Uterus (tissue), 4 donors: ENCODE measurements around the gene LCA5. TPM values are rescaled to one million over a fixed set of nuclear protein-coding genes. Genes with fewer than 3 reads are reported as not detected.

Experiments used
- DNase-seq, 2 donors: peaks; one replicate each; pipeline ENCODE4 v3.0.0-alpha.2; 2019 to 2020
- H3K27ac ChIP-seq, 2 donors: fragments of 200-600 bp; sonication (generic); 1 replicate in 1 of 2; 2 replicates in 1 of 2; pipeline ENCODE4 v1.5.1; 2016 to 2018
- H3K27me3 ChIP-seq, 2 donors: fragments of 200-600 bp; sonication (generic); one replicate each; pipeline ENCODE4 v1.5.1; 2018 to 2019; ENCODE audit warnings: control low read depth in 1 of 2
- H3K36me3 ChIP-seq, 2 donors: fragments of 200-600 bp; sonication (generic); one replicate each; pipeline ENCODE4 v1.5.1; 2019; ENCODE audit warnings: control low read depth in 1 of 2
- H3K4me1 ChIP-seq, 2 donors: fragments of 200-600 bp; sonication (generic); one replicate each; pipeline ENCODE4 v1.5.1; 2018 to 2019; ENCODE audit warnings: control low read depth in 1 of 2
- H3K4me3 ChIP-seq, 2 donors: fragments of 200-600 bp; sonication (generic); 1 replicate in 1 of 2; 2 replicates in 1 of 2; pipeline ENCODE4 v1.5.1; 2018 to 2019; ENCODE audit warnings: mild to moderate bottlenecking in 1 of 2
- H3K9me3 ChIP-seq, 2 donors: fragments of 200-600 bp; sonication (generic); one replicate each; pipeline ENCODE4 v1.5.1; 2019; ENCODE audit warnings: control low read depth in 1 of 2
- POLR2A ChIP-seq, 2 donors: fragments of 450-650 bp; IDR thresholded peaks; one replicate each; pipeline ENCODE4 v1.6.1; 2016; ENCODE audit warnings: antibody characterized with exemption in 2 of 2, mild to moderate bottlenecking in 1 of 2, moderate library complexity in 1 of 2
- intact Hi-C: fragments of 100-400 bp; cut with DNase I; formaldehyde crosslinking; loops from one replicate; pipeline ENCODE4 v1.15.1; 2023; ENCODE audit warnings: low total_unique reads
- total RNA-seq, 4 donors: library from RNA; depleted of rRNA in 3 of 4; stranded (reverse); fragments of >200 nt in 3 of 4; gene quantifications; one replicate each; pipeline versions ENCODE4 v1.1.0 to v1.2.4, GENCODE V29; 2014 to 2023
- TF ChIP-seq, protein P1 (sequence below), 4 experiments: fragments of 200-600 bp in 2 of 4; fragments of 450-650 bp in 2 of 4; sonication (generic) in 2 of 4; IDR thresholded peaks; one replicate each; pipeline ENCODE4 v1.5.1; 2016 to 2019; ENCODE audit warnings: antibody characterized with exemption in 4 of 4, mild to moderate bottlenecking in 2 of 4, moderate library complexity in 1 of 4
- donor health status: DM: yes; HTN: yes; CAD: no.

LCA5 gene
- total RNA-seq, 4 donors from 2014 or later, result 3.6 to 18.0 (median 9.3) TPM

DNA sequence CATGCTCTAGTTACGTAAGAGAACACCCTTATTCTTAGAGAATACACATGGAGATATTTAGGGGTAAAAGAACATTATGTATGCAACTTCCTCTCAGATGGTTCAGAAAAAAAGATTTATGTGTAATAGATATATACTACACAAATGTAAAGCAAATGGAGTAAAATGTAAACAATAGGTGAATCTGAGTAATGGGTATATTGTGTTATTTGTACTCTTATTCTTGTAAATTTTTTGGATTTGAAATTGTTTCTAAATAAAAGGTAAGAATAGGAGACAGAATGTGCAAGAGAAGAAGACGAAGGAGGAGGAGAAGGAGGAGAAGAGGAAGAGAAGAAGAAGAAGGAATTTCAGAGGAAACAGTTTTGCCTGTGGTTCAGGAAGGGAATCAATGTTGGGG, 22.5 kb upstream of the LCA5 start:
- no peaks in the 10 kb centered on the region for H3K9me3 ChIP-seq
- no peaks in the 10 kb centered on the region for H3K4me1 ChIP-seq
- H3K27me3 ChIP-seq, result no peaks in the 10 kb centered on the region
- intact Hi-C loops, result no loop called here
- H3K27ac ChIP-seq, result no peak overlapping the region
- DNase-seq, result no peak
- TF ChIP-seq POLR2A (IDR thresholded peaks at IDR 0.05), result no peak
- TF ChIP-seq, protein P1, sequence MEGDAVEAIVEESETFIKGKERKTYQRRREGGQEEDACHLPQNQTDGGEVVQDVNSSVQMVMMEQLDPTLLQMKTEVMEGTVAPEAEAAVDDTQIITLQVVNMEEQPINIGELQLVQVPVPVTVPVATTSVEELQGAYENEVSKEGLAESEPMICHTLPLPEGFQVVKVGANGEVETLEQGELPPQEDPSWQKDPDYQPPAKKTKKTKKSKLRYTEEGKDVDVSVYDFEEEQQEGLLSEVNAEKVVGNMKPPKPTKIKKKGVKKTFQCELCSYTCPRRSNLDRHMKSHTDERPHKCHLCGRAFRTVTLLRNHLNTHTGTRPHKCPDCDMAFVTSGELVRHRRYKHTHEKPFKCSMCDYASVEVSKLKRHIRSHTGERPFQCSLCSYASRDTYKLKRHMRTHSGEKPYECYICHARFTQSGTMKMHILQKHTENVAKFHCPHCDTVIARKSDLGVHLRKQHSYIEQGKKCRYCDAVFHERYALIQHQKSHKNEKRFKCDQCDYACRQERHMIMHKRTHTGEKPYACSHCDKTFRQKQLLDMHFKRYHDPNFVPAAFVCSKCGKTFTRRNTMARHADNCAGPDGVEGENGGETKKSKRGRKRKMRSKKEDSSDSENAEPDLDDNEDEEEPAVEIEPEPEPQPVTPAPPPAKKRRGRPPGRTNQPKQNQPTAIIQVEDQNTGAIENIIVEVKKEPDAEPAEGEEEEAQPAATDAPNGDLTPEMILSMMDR (IDR thresholded peaks at IDR 0.05), result no peak
- H3K36me3 ChIP-seq, result no peaks in the 10 kb centered on the region
- no peak overlapping the region for H3K4me3 ChIP-seq

DNA sequence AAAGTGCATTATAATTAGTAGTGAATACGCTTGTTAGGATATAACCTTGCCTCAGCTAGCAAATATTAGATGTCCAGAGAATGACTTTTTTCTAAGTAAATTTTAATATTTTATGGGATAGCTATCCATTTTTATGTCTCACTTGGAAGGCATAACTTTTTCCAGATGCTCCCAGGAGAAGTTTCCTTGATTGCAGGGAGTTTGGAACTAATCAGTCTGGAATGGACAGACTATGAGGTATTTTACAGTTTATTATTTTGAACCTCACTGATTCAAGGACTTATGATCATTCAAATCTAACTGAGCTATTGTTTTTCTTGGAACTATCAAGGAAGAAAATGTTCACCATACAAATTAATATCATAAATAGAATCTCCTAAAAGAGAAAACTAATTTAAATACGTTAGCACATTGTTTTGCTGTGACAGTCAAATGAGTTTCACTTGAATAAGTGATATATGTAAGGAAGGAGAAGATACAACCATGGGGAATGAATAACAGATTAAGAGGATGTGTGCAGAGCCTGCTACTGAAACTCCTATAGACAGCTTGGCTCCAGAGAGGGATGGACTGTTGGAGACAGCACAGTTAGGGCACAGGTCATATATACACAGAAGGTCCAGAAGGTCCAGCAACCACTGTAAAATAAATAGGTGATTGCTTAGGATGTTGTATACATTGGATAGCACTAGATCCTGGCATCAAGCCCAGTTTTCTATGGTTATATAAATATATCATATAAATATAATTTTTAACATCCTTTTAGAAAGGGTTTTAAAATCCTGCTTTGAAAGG, 20.6 kb upstream of the LCA5 start:
- Histone ChIP-seq H3K27me3 (no peaks in the 10 kb centered on the region), H3K4me3 (no peak overlapping the region), H3K27ac (no peak overlapping the region), H3K9me3 (no peaks in the 10 kb centered on the region), H3K36me3 (no peaks in the 10 kb centered on the region), H3K4me1 (no peaks in the 10 kb centered on the region)
- no peak for DNase-seq
- intact Hi-C loops, result no loop called here
- TF ChIP-seq, protein P1 (IDR thresholded peaks at IDR 0.05), result no peak
- TF ChIP-seq POLR2A (IDR thresholded peaks at IDR 0.05), result no peak

DNA sequence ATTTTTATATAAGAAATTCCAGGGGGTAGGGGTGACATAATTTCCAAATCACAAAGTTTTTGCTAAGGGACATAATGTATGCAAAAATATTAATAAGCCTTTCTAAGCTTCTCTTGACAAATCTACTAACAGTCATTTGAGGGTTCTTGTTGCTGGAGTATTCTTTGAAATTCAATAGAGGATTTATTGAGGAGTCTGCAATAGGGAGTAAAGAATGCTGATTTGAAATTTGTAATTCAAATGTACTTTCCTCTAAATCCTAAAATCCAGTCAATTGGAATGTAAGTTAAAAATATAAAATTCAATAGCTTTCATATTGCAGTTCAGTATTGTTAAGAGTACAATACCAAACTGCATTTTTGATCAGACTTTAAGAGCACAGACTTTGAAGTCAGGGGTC, 17.1 kb upstream of the LCA5 start:
- Histone ChIP-seq H3K27ac (no peak overlapping the region), H3K4me3 (no peak overlapping the region), H3K36me3 (no peaks in the 10 kb centered on the region), H3K4me1 (no peaks in the 10 kb centered on the region), H3K27me3 (no peaks in the 10 kb centered on the region), H3K9me3 (no peaks in the 10 kb centered on the region)
- TF ChIP-seq POLR2A (IDR thresholded peaks at IDR 0.05), result no peak
- TF ChIP-seq, protein P1 (IDR thresholded peaks at IDR 0.05), result no peak
- intact Hi-C loops, result no loop called here
- no peak for DNase-seq

DNA sequence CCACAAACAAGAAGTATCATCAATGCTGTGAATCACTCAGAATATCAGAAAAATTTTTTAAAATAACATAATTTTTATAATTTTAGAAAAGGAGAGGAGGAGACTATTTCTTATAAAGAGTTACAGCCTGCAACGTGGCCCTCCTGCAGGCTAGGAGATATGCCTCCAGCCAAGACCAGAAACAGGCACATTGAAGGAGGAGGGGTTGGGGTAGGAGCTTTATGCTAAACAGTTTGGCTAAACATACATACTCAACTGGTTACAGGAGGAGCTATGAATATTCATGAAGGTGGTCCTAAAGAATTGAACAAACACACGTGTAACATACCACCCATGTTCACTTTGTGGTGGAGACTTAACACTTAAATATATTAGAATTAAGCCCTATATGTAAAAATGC, 14.2 kb upstream of the LCA5 start:
- Histone ChIP-seq H3K27ac (no peak overlapping the region), H3K27me3 (no peaks in the 10 kb centered on the region), H3K4me1 (no peaks in the 10 kb centered on the region), H3K4me3 (no peak overlapping the region), H3K36me3 (no peaks in the 10 kb centered on the region), H3K9me3 (no peaks in the 10 kb centered on the region)
- TF ChIP-seq POLR2A (IDR thresholded peaks at IDR 0.05), result no peak
- TF ChIP-seq, protein P1 (IDR thresholded peaks at IDR 0.05), result no peak
- intact Hi-C loops, result no loop called here
- DNase-seq, result no peak

DNA sequence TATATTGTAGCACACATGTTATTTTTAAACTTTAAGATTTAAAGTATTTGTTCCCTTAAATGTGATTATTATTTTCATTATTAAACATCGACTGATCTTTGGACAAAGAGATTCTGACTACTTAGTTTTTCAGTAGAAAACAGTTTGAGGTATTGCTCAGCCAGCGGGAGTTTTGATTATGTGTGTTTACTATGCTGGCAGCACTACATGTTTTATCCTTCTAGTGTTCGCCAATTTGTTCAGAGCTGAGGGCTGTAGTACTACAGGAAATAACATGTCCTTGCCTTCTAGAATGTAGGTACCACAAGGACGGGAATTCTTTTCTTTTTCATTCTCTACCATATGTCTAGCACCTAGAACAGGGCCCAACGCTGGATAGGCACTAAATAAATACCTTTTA, 11.1 kb upstream of the LCA5 start:
- Histone ChIP-seq H3K27ac (no peak overlapping the region), H3K4me1 (no peaks in the 10 kb centered on the region), H3K4me3 (no peak overlapping the region), H3K9me3 (no peaks in the 10 kb centered on the region), H3K36me3 (no peaks in the 10 kb centered on the region), H3K27me3 (no peaks in the 10 kb centered on the region)
- intact Hi-C loops, result no loop called here
- TF ChIP-seq, protein P1 (IDR thresholded peaks at IDR 0.05), result no peak
- TF ChIP-seq POLR2A (IDR thresholded peaks at IDR 0.05), result no peak
- DNase-seq, result no peak
